GM10248 (cell line): ENCODE measurements around the gene MAP1B.

Source experiments
- CTCF ChIA-PET: fragments of 300-600 bp; sonication (Branson Sonifier 250); formaldehyde crosslinking; extraction: SDS; loops from one replicate; lab custom pipeline; 2021; ENCODE audit warnings: antibody characterized with exemption; lab: Yijun Ruan, JAX
- POLR2A ChIA-PET: fragments of 350-650 bp; sonication (Branson Sonifier 250); formaldehyde crosslinking; extraction: SDS; loops from one replicate; lab custom pipeline; 2020; ENCODE audit warnings: antibody characterized with exemption; lab: Yijun Ruan, JAX
- DNase-seq: peaks from one replicate; pipeline ENCODE4 v3.0.0; 2012; ENCODE audit errors: extremely low spot score
- CTCF ChIP-seq: IDR thresholded peaks from 2 replicates; pipeline ENCODE4 v1.5.1; 2012; ENCODE audit warnings: mild to moderate bottlenecking, low read depth; ENCODE audit errors: extremely low read depth, missing control alignments, control extremely low read depth

MAP1B gene

GRCh38 chr5:72179816-72180440 lies 72.7 kb downstream of the MAP1B start:
- no peak for DNase-seq
- ChIA-PET POLR2A (no interaction called here), CTCF (interaction anchor here (1.3 kb wide), 1 partner anchor 15 kb away, joined by 3 read pairs; no protein-coding TSS in a partner anchor)
- no peak for TF ChIP-seq CTCF

DNA sequence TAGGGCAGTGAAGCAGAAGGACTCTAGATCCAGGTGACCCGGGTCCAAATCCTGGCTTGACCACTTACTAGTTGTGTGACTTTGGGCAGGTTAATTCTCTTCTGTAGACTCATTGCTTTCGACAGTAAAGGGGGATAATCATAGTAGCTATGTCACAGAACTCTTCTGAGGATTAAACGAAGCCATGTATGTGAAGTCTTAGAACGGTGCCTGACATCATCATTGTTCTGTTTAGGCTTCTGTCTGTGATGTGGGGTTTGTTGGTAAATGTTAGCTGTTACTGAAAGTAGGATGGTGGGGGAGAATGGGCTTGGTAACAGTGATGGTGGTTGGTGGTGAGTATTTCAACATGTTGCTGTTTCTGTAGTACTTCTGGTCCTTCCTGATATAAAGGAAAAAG lies 73.7 kb downstream of the MAP1B start:
- ChIA-PET POLR2A (no interaction called here), CTCF (interaction anchor here (1.3 kb wide), 1 partner anchor 16 kb away, joined by 3 read pairs; no protein-coding TSS in a partner anchor)
- no peak for DNase-seq
- TF ChIP-seq CTCF = no peak

- no peak for TF ChIP-seq CTCF
- no peak for DNase-seq
- ChIA-PET POLR2A (no interaction called here), CTCF (no interaction called here)
These were observed 75.4 kb downstream of the MAP1B start for GRCh38 chr5:72182686-72183085.

GRCh38 chr5:72183101-72183520 lies 75.8 kb downstream of the MAP1B start:
- ChIA-PET CTCF (no interaction called here), POLR2A (no interaction called here)
- no peak for DNase-seq
- no peak for TF ChIP-seq CTCF

- POLR2A ChIA-PET = no interaction called here
- DNase-seq = no peak
- CTCF ChIA-PET = no interaction called here
- TF ChIP-seq CTCF = no peak
These were observed 77.1 kb downstream of the MAP1B start for GRCh38 chr5:72184408-72184807.

GRCh38 chr5:72185496-72186329 lies 78.4 kb downstream of the MAP1B start:
- DNase-seq = no peak
- TF ChIP-seq CTCF = no peak
- CTCF ChIA-PET = interaction anchor here (0.9 to 1.2 kb wide), 2 partner anchors 12 to 14 kb away, joined by 3 to 5 read pairs; no protein-coding TSS in a partner anchor
- POLR2A ChIA-PET = no interaction called here
